ENCODE measurements around the gene MALRD1. TPM values are rescaled to one million over a fixed set of nuclear protein-coding genes. Genes with fewer than 3 reads are reported as not detected.

The MALRD1 gene
- total and polyA plus RNA-seq, 7 donors: 0.34 to 4.7 (median 2.1) TPM; not detected in 2

DNA sequence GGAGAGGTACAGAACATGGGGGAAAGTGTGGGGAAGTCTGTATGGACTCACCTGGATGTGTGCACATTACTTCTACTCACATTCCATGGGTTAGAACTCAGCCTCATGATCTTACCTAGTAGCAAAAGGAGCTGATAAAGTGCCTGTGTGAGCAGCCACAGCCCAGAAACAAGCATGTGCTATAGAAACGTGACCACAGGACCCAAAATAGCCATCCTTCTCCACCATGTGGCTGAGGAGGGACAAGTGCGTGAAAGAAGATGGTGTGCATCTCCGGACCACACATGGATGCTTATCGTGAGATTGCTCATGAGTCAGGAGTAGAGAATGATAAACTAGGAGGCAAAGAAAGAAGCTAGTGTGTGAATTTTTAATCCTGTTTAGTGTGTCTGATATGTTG is 431.3 kb downstream of the MALRD1 start:
- Histone ChIP-seq H3K27me3 (no peaks in the 10 kb centered on the region), H3K36me3 (no peaks in the 10 kb centered on the region), H3K27ac (no peak overlapping the region), H3K4me3 (no peak overlapping the region), H3K4me1 (no peaks in the 10 kb centered on the region), H3K9me3 (no peaks in the 10 kb centered on the region)
- WGBS, 2 donors: 81 to 84% methylated on average over 4 of the region's 4 CpGs
- no peak for DNase-seq
- intact Hi-C loops (cut with DNase I): no loop called here
- no peak for TF ChIP-seq EP300 (IDR thresholded peaks at IDR 0.05)
- TF ChIP-seq POLR2A (IDR thresholded peaks at IDR 0.05): no peak
- no peak for TF ChIP-seq POLR2AphosphoS5 (IDR thresholded peaks at IDR 0.05)
- TF ChIP-seq, protein P1, sequence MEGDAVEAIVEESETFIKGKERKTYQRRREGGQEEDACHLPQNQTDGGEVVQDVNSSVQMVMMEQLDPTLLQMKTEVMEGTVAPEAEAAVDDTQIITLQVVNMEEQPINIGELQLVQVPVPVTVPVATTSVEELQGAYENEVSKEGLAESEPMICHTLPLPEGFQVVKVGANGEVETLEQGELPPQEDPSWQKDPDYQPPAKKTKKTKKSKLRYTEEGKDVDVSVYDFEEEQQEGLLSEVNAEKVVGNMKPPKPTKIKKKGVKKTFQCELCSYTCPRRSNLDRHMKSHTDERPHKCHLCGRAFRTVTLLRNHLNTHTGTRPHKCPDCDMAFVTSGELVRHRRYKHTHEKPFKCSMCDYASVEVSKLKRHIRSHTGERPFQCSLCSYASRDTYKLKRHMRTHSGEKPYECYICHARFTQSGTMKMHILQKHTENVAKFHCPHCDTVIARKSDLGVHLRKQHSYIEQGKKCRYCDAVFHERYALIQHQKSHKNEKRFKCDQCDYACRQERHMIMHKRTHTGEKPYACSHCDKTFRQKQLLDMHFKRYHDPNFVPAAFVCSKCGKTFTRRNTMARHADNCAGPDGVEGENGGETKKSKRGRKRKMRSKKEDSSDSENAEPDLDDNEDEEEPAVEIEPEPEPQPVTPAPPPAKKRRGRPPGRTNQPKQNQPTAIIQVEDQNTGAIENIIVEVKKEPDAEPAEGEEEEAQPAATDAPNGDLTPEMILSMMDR (IDR thresholded peaks at IDR 0.05): no peak

DNA sequence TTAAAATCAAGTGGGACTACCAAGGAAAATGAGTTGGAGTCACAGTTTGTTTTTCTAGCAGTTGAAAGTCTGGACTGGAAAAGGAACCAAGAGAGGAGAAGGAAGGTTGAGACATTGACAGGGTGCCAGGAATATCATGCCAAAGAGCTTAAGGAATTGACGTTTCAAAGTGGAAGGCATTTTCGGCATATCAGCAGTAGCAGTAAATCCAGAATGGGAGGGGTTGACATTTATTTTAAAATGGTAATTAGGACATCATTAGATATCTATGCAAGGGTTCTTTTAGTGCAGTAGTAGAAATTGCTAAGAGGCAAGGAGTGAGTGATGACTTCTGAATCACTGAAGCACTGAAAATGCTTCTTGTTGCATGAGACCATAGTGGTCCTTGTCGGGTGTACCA is 431.8 kb downstream of the MALRD1 start:
- H3K9me3 ChIP-seq: no peaks in the 10 kb centered on the region
- WGBS, 2 donors: 72% methylated on average over 3 of the region's 3 CpGs
- H3K27me3 ChIP-seq: no peaks in the 10 kb centered on the region
- no peak overlapping the region for H3K4me3 ChIP-seq
- intact Hi-C loops (cut with DNase I): no loop called here
- no peak for DNase-seq
- no peak for TF ChIP-seq POLR2A (IDR thresholded peaks at IDR 0.05)
- no peak for TF ChIP-seq POLR2AphosphoS5 (IDR thresholded peaks at IDR 0.05)
- TF ChIP-seq, protein P1 (IDR thresholded peaks at IDR 0.05): no peak
- TF ChIP-seq EP300 (IDR thresholded peaks at IDR 0.05): no peak
- H3K36me3 ChIP-seq: no peaks in the 10 kb centered on the region
- H3K27ac ChIP-seq: no peak overlapping the region
- H3K4me1 ChIP-seq: no peaks in the 10 kb centered on the region

DNA sequence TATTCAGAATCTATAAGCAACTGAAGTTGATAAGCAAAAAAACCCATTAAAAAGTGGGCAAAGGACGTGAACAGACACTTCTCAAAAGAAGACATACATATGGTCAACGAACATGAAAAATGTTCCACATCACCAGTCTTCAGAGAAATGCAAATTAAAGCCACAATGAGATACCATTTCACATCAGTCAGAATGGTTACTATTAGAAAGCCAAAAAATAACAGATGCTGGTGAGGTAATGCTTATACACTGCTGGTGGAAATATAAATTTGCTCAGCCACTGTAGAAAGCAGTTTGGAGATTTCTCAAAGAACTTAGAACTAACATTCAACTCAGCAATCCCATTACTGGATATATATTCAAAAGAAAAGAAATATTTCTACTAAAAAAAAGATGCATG is 434.8 kb downstream of the MALRD1 start:
- 58 to 61% methylated on average over 2 of the region's 2 CpGs for WGBS, 2 donors
- intact Hi-C loops (cut with DNase I): no loop called here
- Histone ChIP-seq H3K9me3 (no peaks in the 10 kb centered on the region), H3K36me3 (no peaks in the 10 kb centered on the region), H3K4me1 (no peaks in the 10 kb centered on the region), H3K4me3 (no peak overlapping the region), H3K27me3 (no peaks in the 10 kb centered on the region), H3K27ac (no peak overlapping the region)
- TF ChIP-seq EP300 (IDR thresholded peaks at IDR 0.05): no peak
- TF ChIP-seq, protein P1 (IDR thresholded peaks at IDR 0.05): no peak
- no peak for TF ChIP-seq POLR2A (IDR thresholded peaks at IDR 0.05)
- TF ChIP-seq POLR2AphosphoS5 (IDR thresholded peaks at IDR 0.05): no peak
- DNase-seq: no peak

DNA sequence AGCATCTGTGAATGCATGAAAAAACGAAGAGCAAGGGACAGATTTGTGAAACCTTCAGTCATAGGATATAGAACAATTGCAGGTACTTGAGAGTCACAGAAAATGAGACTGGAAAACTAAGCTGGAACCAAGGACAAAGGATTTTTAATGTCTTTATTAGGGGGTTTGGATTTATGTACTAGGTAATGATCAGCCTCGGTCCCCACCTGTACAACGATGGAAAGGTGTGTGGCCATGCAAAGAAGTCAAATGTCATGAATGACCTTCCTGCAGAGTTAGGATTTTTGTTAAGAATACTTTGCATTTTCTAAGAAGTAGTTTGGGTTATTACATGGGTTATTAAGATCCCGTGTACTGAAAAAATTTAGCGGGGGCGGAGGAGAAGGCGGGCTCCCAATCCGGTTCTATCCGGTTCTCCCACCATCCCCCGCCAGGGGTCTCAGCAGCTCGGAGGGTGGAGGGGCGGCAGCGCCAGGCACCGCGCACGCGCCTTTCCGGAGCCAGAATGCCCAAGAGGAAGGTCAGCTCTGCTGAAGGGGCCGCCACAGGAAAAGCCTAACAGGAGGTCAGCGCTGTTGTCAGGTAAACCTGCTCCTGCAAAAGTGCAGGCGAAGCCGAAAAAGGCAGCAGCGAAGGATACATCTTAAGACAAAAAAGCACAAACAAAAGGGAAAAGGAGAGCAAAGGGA is 440.1 kb downstream of the MALRD1 start:
- H3K27ac ChIP-seq: no peak overlapping the region
- H3K27me3 ChIP-seq: no peaks in the 10 kb centered on the region
- H3K36me3 ChIP-seq: no peaks in the 10 kb centered on the region
- peak overlapping the region; percentile 9 to 34 (median 24) for H3K4me3 ChIP-seq
- 48 to 57% methylated on average over 23 of the region's 23 CpGs for WGBS, 2 donors
- H3K9me3 ChIP-seq: no peaks in the 10 kb centered on the region
- intact Hi-C loops (cut with DNase I): no loop called here
- DNase-seq: peak; percentile 73
- peaks cover 0 to 21% (median 0%) of the 10 kb centered on the region in 4 donors for H3K4me1 ChIP-seq
- TF ChIP-seq POLR2A (IDR thresholded peaks at IDR 0.05) (no peak), POLR2AphosphoS5 (IDR thresholded peaks at IDR 0.05) (no peak), EP300 (IDR thresholded peaks at IDR 0.05) (no peak)
- TF ChIP-seq, protein P1 (IDR thresholded peaks at IDR 0.05): no peak

DNA sequence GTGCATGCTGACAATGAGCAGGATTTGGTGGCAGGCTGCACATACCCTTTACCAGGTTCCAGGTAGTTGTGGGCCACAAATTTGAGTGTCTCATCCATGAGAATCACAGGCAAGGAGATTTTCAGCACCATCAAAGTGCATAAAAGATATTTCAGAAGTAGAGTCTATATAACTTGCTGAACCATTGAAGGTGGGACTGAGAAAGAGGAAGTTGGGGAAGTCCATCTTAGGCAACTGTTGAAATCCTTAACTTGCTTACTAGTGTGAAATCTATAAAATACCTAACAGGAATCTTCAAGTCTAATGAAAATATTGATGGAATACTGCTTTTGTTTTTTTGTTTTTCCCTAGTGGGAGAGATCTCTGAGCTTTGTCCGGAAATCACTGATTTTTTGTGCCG is 442.6 kb downstream of the MALRD1 start:
- DNase-seq: no peak
- H3K27ac ChIP-seq: no peak overlapping the region
- WGBS, 2 donors: 94 to 96% methylated on average over 2 of the region's 2 CpGs
- no peak overlapping the region for H3K4me3 ChIP-seq
- no peaks in the 10 kb centered on the region for H3K27me3 ChIP-seq
- no peaks in the 10 kb centered on the region for H3K9me3 ChIP-seq
- TF ChIP-seq POLR2AphosphoS5 (IDR thresholded peaks at IDR 0.05): no peak
- TF ChIP-seq, protein P1 (IDR thresholded peaks at IDR 0.05): no peak
- no peak for TF ChIP-seq EP300 (IDR thresholded peaks at IDR 0.05)
- no peak for TF ChIP-seq POLR2A (IDR thresholded peaks at IDR 0.05)
- H3K4me1 ChIP-seq: peaks cover 0 to 21% (median 0%) of the 10 kb centered on the region in 4 donors
- H3K36me3 ChIP-seq: no peaks in the 10 kb centered on the region
- intact Hi-C loops (cut with DNase I): loop anchor here (10.0 kb wide), 1 partner anchor 74 kb away; no protein-coding TSS in a partner anchor

Measured in sigmoid colon (tissue), 7 donors.